H1 (cell line): ENCODE data around the gene SHISA9. TPM values are rescaled to one million over a fixed set of nuclear protein-coding genes. Genes with fewer than 3 reads are reported as not detected.

Experiments
- CTCF ChIA-PET: fragments of 300-600 bp; sonication (Branson Sonifier 250); formaldehyde crosslinking; loops from one replicate; lab custom pipeline; 2021; ENCODE audit not compliant: partially characterized antibody; lab: Charles Lee
- POLR2A ChIA-PET: fragments of 300-600 bp; sonication (Branson Sonifier 250); formaldehyde crosslinking; loops from one replicate; lab custom pipeline; 2021; ENCODE audit warnings: inconsistent platforms; ENCODE audit not compliant: partially characterized antibody; lab: Charles Lee
- DNase-seq, 2 experiments: peaks; one replicate each; pipeline versions ENCODE4 v3.0.0 to v3.0.0-alpha.2; 2010 to 2022; ENCODE audit warnings: low spot score in 2 of 2, low read depth in 1 of 2, mixed read lengths in 1 of 2
- FAIRE-seq: peaks from 2 replicates; lab custom pipeline; 2011; peaks lifted over from hg19 to GRCh38; lab: Jason Lieb, UNC
- H2AFZ ChIP-seq: 2 replicates; pipeline ENCODE4 v1.8.1; 2012; ENCODE audit warnings: low read length, inconsistent platforms
- H2AK5ac ChIP-seq: 2 replicates; pipeline ENCODE4 v1.6.1; 2013; ENCODE audit warnings: low read depth, low read length
- H2BK120ac ChIP-seq: replicated peaks from 2 replicates; pipeline ENCODE3; 2013; ENCODE audit warnings: low read depth, low read length, inconsistent platforms
- H2BK12ac ChIP-seq: 2 replicates; pipeline ENCODE4 v1.6.1; 2013; ENCODE audit warnings: low read depth, low read length
- H2BK15ac ChIP-seq: 2 replicates; pipeline ENCODE4 v1.6.1; 2013; ENCODE audit warnings: low read length
- H2BK20ac ChIP-seq: 2 replicates; pipeline ENCODE4 v1.6.1; 2013; ENCODE audit warnings: low read length
- H2BK5ac ChIP-seq: 2 replicates; pipeline ENCODE4 v1.6.1; 2013; ENCODE audit warnings: low read depth, low read length
- H3K14ac ChIP-seq: 2 replicates; pipeline ENCODE4 v1.6.1; 2013; ENCODE audit warnings: inconsistent platforms; ENCODE audit not compliant: insufficient read length
- H3K18ac ChIP-seq: 2 replicates; pipeline ENCODE4 v1.6.1; 2013; ENCODE audit warnings: low read length; ENCODE audit errors: extremely low read depth
- H3K23ac ChIP-seq: 2 replicates; pipeline ENCODE4 v1.6.1; 2013; ENCODE audit warnings: inconsistent platforms; ENCODE audit not compliant: insufficient read length
- H3K23me2 ChIP-seq: 2 replicates; pipeline ENCODE4 v1.6.1; 2013; ENCODE audit warnings: low read depth, low read length
- H3K27ac ChIP-seq: 2 replicates; pipeline ENCODE4 v1.6.1; 2011; ENCODE audit warnings: low read depth, low read length, inconsistent platforms
- H3K27me3 ChIP-seq, 4 experiments: replicated peaks in 1 of 4; 1 replicate in 1 of 4; 2 replicates in 3 of 4; pipeline versions ENCODE4 v1.6.1 to v1.8.1; 2011 to 2013; ENCODE audit warnings: low read length in 3 of 4, mild to moderate bottlenecking in 3 of 4, inconsistent platforms in 2 of 4, mixed read lengths in 2 of 4, moderate library complexity in 1 of 4; ENCODE audit not compliant: control insufficient read depth in 3 of 4, insufficient read depth in 3 of 4; ENCODE audit errors: extremely low read depth in 1 of 4
- H3K36me3 ChIP-seq, 4 experiments: 2 replicates each; pipeline versions ENCODE4 v1.6.1 to v1.8.1; 2011 to 2013; ENCODE audit warnings: mild to moderate bottlenecking in 4 of 4, low read length in 3 of 4, moderate library complexity in 2 of 4, control low read depth in 1 of 4, inconsistent platforms in 1 of 4; ENCODE audit not compliant: insufficient read depth in 4 of 4, control insufficient read depth in 2 of 4
- H3K4ac ChIP-seq: replicated peaks from 2 replicates; pipeline ENCODE3; 2013; ENCODE audit warnings: low read length, low read depth, mixed read lengths, inconsistent platforms; ENCODE audit not compliant: insufficient read length
- H3K4me1 ChIP-seq, 4 experiments: replicated peaks in 1 of 4; 1 replicate in 1 of 4; 2 replicates in 3 of 4; pipeline versions ENCODE4 v1.6.1 to v1.8.1; 2011 to 2013; ENCODE audit warnings: low read length in 3 of 4, inconsistent platforms in 2 of 4, mixed read lengths in 1 of 4; ENCODE audit not compliant: insufficient read depth in 4 of 4, control insufficient read depth in 3 of 4
- H3K4me2 ChIP-seq, 2 experiments: 2 replicates each; pipeline versions ENCODE4 v1.6.1 to v1.8.1; 2011 to 2013; ENCODE audit warnings: low read depth in 2 of 2, low read length in 2 of 2, control low read depth in 1 of 2, inconsistent platforms in 1 of 2, mild to moderate bottlenecking in 1 of 2; ENCODE audit not compliant: insufficient read depth in 1 of 2
- H3K4me3 ChIP-seq, 4 experiments: fragments of 200-600, 300-600 bp in 1 of 4; sonication (generic), shearing (Covaris generic), sonication (Bioruptor Twin) in 1 of 4; 2 replicates each; pipeline versions ENCODE4 v1.5.1 to v1.8.1; 2011 to 2016; ENCODE audit warnings: low read length in 4 of 4, low read depth in 3 of 4, control low read depth in 2 of 4, inconsistent platforms in 2 of 4, mild to moderate bottlenecking in 2 of 4, mixed read lengths in 1 of 4, moderate library complexity in 1 of 4; ENCODE audit not compliant: insufficient read depth in 2 of 4; ENCODE audit errors: extremely low read depth in 1 of 4
- H3K56ac ChIP-seq: replicated peaks from 2 replicates; pipeline ENCODE3; 2013; ENCODE audit warnings: low read depth, mild to moderate bottlenecking, mixed read lengths, low read length, inconsistent platforms; ENCODE audit not compliant: insufficient read length
- H3K79me1 ChIP-seq: 2 replicates; pipeline ENCODE4 v1.6.1; 2013; ENCODE audit warnings: low read depth, low read length, control low read depth
- H3K79me2 ChIP-seq, 2 experiments: 2 replicates each; pipeline versions ENCODE4 v1.6.1 to v1.8.1; 2012 to 2013; ENCODE audit warnings: low read length in 2 of 2, mild to moderate bottlenecking in 2 of 2, inconsistent platforms in 1 of 2; ENCODE audit not compliant: insufficient read depth in 2 of 2, control insufficient read depth in 1 of 2
- H3K9ac ChIP-seq, 4 experiments: replicated peaks in 1 of 4; 1 replicate in 1 of 4; 2 replicates in 3 of 4; pipeline versions ENCODE4 v1.6.1 to v1.8.1; 2011 to 2013; ENCODE audit warnings: low read depth in 3 of 4, low read length in 3 of 4, control low read depth in 2 of 4, mild to moderate bottlenecking in 2 of 4, moderate library complexity in 2 of 4, inconsistent platforms in 1 of 4; ENCODE audit errors: extremely low read depth in 1 of 4
- H3K9me3 ChIP-seq, 2 experiments: 2 replicates each; pipeline versions ENCODE4 v1.6.1 to v1.8.1; 2012 to 2013; ENCODE audit warnings: mild to moderate bottlenecking in 2 of 2, moderate library complexity in 2 of 2, control low read depth in 1 of 2, inconsistent platforms in 1 of 2, low read depth in 1 of 2, low read length in 1 of 2, mixed read lengths in 1 of 2; ENCODE audit not compliant: insufficient read depth in 2 of 2
- H4K20me1 ChIP-seq, 2 experiments: replicated peaks in 1 of 2; 2 replicates each; pipeline versions ENCODE3 to v1.8.1; 2011 to 2013; ENCODE audit warnings: inconsistent platforms in 2 of 2, low read length in 2 of 2, mild to moderate bottlenecking in 1 of 2; ENCODE audit not compliant: insufficient read depth in 2 of 2, control insufficient read depth in 1 of 2
- H4K5ac ChIP-seq: 2 replicates; pipeline ENCODE4 v1.6.1; 2013; ENCODE audit warnings: low read length, low read depth, mixed read lengths, inconsistent platforms; ENCODE audit not compliant: insufficient read length
- H4K8ac ChIP-seq: 2 replicates; pipeline ENCODE4 v1.8.0; 2013; ENCODE audit warnings: mild to moderate bottlenecking, moderate library complexity, low read length, inconsistent platforms; ENCODE audit not compliant: insufficient read depth; ENCODE audit errors: extremely low read depth
- H4K91ac ChIP-seq: replicated peaks from 2 replicates; pipeline ENCODE3; 2013; ENCODE audit warnings: low read length, mixed read lengths, inconsistent platforms; ENCODE audit not compliant: insufficient read length
- BACH1 ChIP-seq: IDR thresholded peaks from 2 replicates; pipeline ENCODE4 v1.6.1; 2012; ENCODE audit warnings: low read length, improper control_type of control experiment
- JUND ChIP-seq: IDR thresholded peaks from 2 replicates; pipeline ENCODE4 v1.6.1; 2011; ENCODE audit warnings: mild to moderate bottlenecking, improper control_type of control experiment, low read length
- KDM1A ChIP-seq: fragments of 200-600, 300-600 bp; sonication (generic); IDR thresholded peaks from 2 replicates; pipeline ENCODE4 v1.7.1; 2016; ENCODE audit warnings: mild to moderate bottlenecking, low read length, borderline replicate concordance
- KDM4A ChIP-seq: IDR thresholded peaks from one replicate; pipeline ENCODE4 v1.7.1; 2012; ENCODE audit warnings: low read depth, mild to moderate bottlenecking, moderate library complexity, low read length, inconsistent platforms; ENCODE audit not compliant: severe bottlenecking
- WGBS, 2 experiments: shearing (Covaris generic) in 1 of 2; methylation state at CpG; one replicate each; pipeline versions ENCODE4 v1.1.6 to v1.1.7; 2013 to 2015; ENCODE audit warnings: low lambda C conversion rate in 2 of 2, mixed read lengths in 2 of 2, inconsistent platforms in 1 of 2, low coverage in 1 of 2, missing lambda C conversion rate in 1 of 2; ENCODE audit not compliant: insufficient replicate concordance in 2 of 2, insufficient coverage in 1 of 2, insufficient read length in 1 of 2; ENCODE audit errors: extremely low coverage in 1 of 2, missing lambda C conversion rate in 1 of 2; 5-methylcytosine and 5-hydroxymethylcytosine counted together
- polyA plus RNA-seq, 7 experiments: library from polyadenylated mRNA; depleted of rRNA in 3 of 7; stranded (reverse) in 5 of 7; unstranded in 2 of 7; fragments of >200 nt in 5 of 7; fragments of 200-250 nt in 2 of 7; gene quantifications; 1 replicate in 5 of 7; 2 replicates in 1 of 7; 4 replicates in 1 of 7; pipeline versions ENCODE4 v1.2.1 to v1.2.3, GENCODE V29; 2011 to 2013; ENCODE audit warnings: missing spikeins in 2 of 7, mixed read lengths in 2 of 7
- total RNA-seq: library from RNA; stranded (reverse); fragmentation: NEBNext Ultra II Directional; extraction: Animal tissue kit (Norgen Biotek cat#: 25700); gene quantifications from 2 replicates; pipeline ENCODE4 v1.2.1, GENCODE V29; 2021

The SHISA9 gene
- total and polyA plus RNA-seq, 2 of the 8 experiments (the other 6 are each of a cell fraction or from before 2014, with no cell fraction given): 25.6 to 39.8 TPM

DNA sequence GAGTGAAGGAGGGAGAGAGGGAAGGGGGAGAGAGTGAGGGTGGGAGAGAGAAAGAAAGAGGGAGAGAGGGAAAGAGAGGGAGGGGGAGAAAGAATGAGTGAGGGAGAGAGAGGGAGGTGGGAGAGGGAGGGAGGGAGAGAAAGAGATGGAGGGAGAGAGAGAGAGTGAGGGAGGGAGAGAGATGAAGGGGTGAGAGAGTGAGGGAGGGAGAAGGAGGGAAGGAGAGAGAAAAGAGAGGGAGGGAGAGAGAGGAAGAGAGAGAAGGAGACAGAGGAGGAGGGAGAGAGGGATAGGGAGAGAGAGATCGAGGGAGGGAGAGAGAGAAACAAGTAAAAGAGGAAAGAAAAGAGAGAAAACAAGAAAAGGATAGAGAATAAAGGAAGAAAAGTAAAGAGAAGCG, 225.7 kb downstream of the SHISA9 start:
- Histone ChIP-seq H2BK12ac (no peak overlapping the region), H2BK20ac (no peak overlapping the region; the same call in 1 of the 2 replicates), H3K4me1 (peaks cover 0 to 10% (median 2%) of the 10 kb centered on the region in 4 experiments; a peak in 5 of 7 replicates), H3K9ac (no peak overlapping the region), H3K4me2 (no peak overlapping the region), H2BK120ac (no peak overlapping the region), H3K4me3 (no peak overlapping the region), H4K91ac (no peak overlapping the region), H2BK15ac (0 out of 2 replicates have a peak overlapping the region, but pooled peaks have one; percentile 21), H3K23me2 (no peaks in the 10 kb centered on the region; the same call in 1 of the 2 replicates), H3K9me3 (peaks cover 3 to 6% of the 10 kb centered on the region in 2 experiments; a peak in 2 of 4 replicates), H3K56ac (no peak overlapping the region), H3K4ac (no peak overlapping the region), H3K27me3 (no peaks in the 10 kb centered on the region), H4K5ac (no peak overlapping the region), H3K18ac (no peak overlapping the region), H3K27ac (no peak overlapping the region), H4K20me1 (no peaks in the 10 kb centered on the region), H3K79me1 (no peaks in the 10 kb centered on the region), H3K14ac (no peak overlapping the region), H4K8ac (no peak overlapping the region), H2BK5ac (no peak overlapping the region), H3K79me2 (peaks cover 0 to 26% of the 10 kb centered on the region in 2 experiments; a peak in 3 of 4 replicates), H3K36me3 (peaks cover 0 to 3% (median 0%) of the 10 kb centered on the region in 4 experiments; a peak in 2 of 8 replicates), H3K23ac (no peak overlapping the region), H2AK5ac (no peak overlapping the region), H2AFZ (no peak overlapping the region)
- FAIRE-seq (no peak), DNase-seq (no peak)
- TF ChIP-seq KDM4A (no peak), KDM1A (no peak), BACH1 (no peak), JUND (no peak)
- ChIA-PET POLR2A (interaction anchor here (1.2 kb wide), 1 partner anchor 62 kb away, joined by 3 read pairs; no protein-coding TSS in a partner anchor), CTCF (interaction anchor here (0.9 kb wide), 1 partner anchor 21 kb away, joined by 3 read pairs; no protein-coding TSS in a partner anchor)
- WGBS, 2 experiments: 72 to 100% methylated on average over 1 to 2 of the region's 2 CpGs
